Gastrocnemius medialis (tissue), 4 donors: Measurements from ENCODE around the gene PYM1.

ENCODE experiments used
- POLR2A ChIP-seq, 2 donors: fragments of 450-650 bp; IDR thresholded peaks; one replicate each; pipeline ENCODE4 v1.6.1; 2017; ENCODE audit warnings: antibody characterized with exemption in 2 of 2, mild to moderate bottlenecking in 2 of 2, moderate library complexity in 2 of 2
- TF ChIP-seq, protein P1 (sequence below), 5 experiments: fragments of 450-650 bp in 3 of 5; fragments of 200-600 bp in 2 of 5; sonication (generic) in 2 of 5; IDR thresholded peaks in 4 of 5; conservative IDR thresholded peaks in 1 of 5; 1 replicate in 4 of 5; 2 replicates in 1 of 5; pipeline ENCODE4 v1.5.1; 2016 to 2019; ENCODE audit warnings: antibody characterized with exemption in 5 of 5, mild to moderate bottlenecking in 3 of 5, moderate library complexity in 3 of 5

DNA sequence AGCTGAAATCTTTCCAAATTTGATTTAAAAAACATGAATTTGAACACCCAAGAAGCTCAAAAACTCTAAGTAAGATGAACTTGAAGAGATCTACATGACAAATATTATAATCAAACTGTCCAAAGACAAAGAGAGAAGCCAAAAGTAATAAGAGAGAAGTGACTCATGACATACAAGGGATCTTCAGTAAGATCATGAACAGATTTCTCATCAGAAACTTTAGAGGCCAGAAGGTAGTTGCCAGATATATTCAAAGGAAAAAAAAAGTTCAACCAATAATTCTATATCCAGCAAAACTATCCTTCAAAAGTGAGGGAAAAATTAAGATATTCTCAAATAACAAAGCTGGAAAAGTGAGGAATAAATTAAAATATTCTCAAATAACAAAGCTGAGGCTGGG lies 49.9 kb downstream of the PYM1 start:
- TF ChIP-seq, protein P1, sequence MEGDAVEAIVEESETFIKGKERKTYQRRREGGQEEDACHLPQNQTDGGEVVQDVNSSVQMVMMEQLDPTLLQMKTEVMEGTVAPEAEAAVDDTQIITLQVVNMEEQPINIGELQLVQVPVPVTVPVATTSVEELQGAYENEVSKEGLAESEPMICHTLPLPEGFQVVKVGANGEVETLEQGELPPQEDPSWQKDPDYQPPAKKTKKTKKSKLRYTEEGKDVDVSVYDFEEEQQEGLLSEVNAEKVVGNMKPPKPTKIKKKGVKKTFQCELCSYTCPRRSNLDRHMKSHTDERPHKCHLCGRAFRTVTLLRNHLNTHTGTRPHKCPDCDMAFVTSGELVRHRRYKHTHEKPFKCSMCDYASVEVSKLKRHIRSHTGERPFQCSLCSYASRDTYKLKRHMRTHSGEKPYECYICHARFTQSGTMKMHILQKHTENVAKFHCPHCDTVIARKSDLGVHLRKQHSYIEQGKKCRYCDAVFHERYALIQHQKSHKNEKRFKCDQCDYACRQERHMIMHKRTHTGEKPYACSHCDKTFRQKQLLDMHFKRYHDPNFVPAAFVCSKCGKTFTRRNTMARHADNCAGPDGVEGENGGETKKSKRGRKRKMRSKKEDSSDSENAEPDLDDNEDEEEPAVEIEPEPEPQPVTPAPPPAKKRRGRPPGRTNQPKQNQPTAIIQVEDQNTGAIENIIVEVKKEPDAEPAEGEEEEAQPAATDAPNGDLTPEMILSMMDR (IDR thresholded peaks at IDR 0.05 in 4 of 5, conservative IDR thresholded peaks at IDR 0.05 in 1 of 5): no peak
- no peak for TF ChIP-seq POLR2A (IDR thresholded peaks at IDR 0.05)
